Measurements from ENCODE around the gene RTN4IP1.
"Not testable (repeated sequence)": the region's sequence is repeated elsewhere in the genome, so short reads cannot be mapped to it uniquely, and the experiment has no call there.

RTN4IP1 gene

GRCh38 chr6:106614592-106615257, 14.6 kb downstream of the RTN4IP1 start:
- Mint-ChIP-seq H3K9me3 (no peaks in the 10 kb centered on the region), H3K36me3 (peaks cover 18% of the 10 kb centered on the region), H3K27me3 (no peaks in the 10 kb centered on the region), H3K27ac (no peak overlapping the region), H3K4me1 (no peaks in the 10 kb centered on the region), H3K4me3 (no peak overlapping the region)

- Mint-ChIP-seq H3K4me1 (no peaks in the 10 kb centered on the region), H3K9me3 (no peaks in the 10 kb centered on the region), H3K36me3 (peaks cover 18% of the 10 kb centered on the region), H3K4me3 (no peak overlapping the region), H3K27ac (no peak overlapping the region), H3K27me3 (no peaks in the 10 kb centered on the region)
These were observed 15.1 kb downstream of the RTN4IP1 start for GRCh38 chr6:106614166-106614565.

GRCh38 chr6:106613590-106613989, 15.7 kb downstream of the RTN4IP1 start:
- no peak overlapping the region for H3K4me3 Mint-ChIP-seq
- H3K27ac Mint-ChIP-seq = no peak overlapping the region

GRCh38 chr6:106612671-106613416, 16.5 kb downstream of the RTN4IP1 start:
- Mint-ChIP-seq H3K9me3 (no peaks in the 10 kb centered on the region), H3K4me1 (peaks cover 5% of the 10 kb centered on the region), H3K27ac (peak overlapping the region; percentile 48), H3K36me3 (peaks cover 13% of the 10 kb centered on the region), H3K4me3 (no peak overlapping the region), H3K27me3 (no peaks in the 10 kb centered on the region)

More at GRCh38 chr6:106613590-106613989, 15.7 kb downstream of the RTN4IP1 start:
- Mint-ChIP-seq H3K36me3 (peaks cover 16% of the 10 kb centered on the region), H3K4me1 (no peaks in the 10 kb centered on the region), H3K9me3 (no peaks in the 10 kb centered on the region), H3K27me3 (no peaks in the 10 kb centered on the region)

- H3K9me3 Mint-ChIP-seq = no peaks in the 10 kb centered on the region
- H3K4me3 Mint-ChIP-seq = no peak overlapping the region
- H3K27ac Mint-ChIP-seq = no peak overlapping the region
- H3K27me3 Mint-ChIP-seq = no peaks in the 10 kb centered on the region
- peaks cover 5% of the 10 kb centered on the region for H3K4me1 Mint-ChIP-seq
- peaks cover 16% of the 10 kb centered on the region for H3K36me3 Mint-ChIP-seq
These were observed 18.3 kb downstream of the RTN4IP1 start for GRCh38 chr6:106611030-106611429.

- Mint-ChIP-seq H3K9me3 (no peaks in the 10 kb centered on the region), H3K27me3 (no peaks in the 10 kb centered on the region), H3K36me3 (peaks cover 19% of the 10 kb centered on the region), H3K27ac (no peak overlapping the region), H3K4me1 (peaks cover 5% of the 10 kb centered on the region), H3K4me3 (no peak overlapping the region)
These were observed 19.6 kb downstream of the RTN4IP1 start for GRCh38 chr6:106609699-106610098.

GRCh38 chr6:106608080-106608668, 21.1 kb downstream of the RTN4IP1 start:
- no peaks in the 10 kb centered on the region for H3K9me3 Mint-ChIP-seq
- no peak overlapping the region for H3K27ac Mint-ChIP-seq
- H3K4me1 Mint-ChIP-seq = peaks cover 5% of the 10 kb centered on the region
- no peak overlapping the region for H3K4me3 Mint-ChIP-seq
- peaks cover 16% of the 10 kb centered on the region for H3K36me3 Mint-ChIP-seq
- no peaks in the 10 kb centered on the region for H3K27me3 Mint-ChIP-seq

GRCh38 chr6:106600329-106600728, 29.0 kb downstream of the RTN4IP1 start:
- Mint-ChIP-seq H3K4me3 (no peak overlapping the region), H3K27me3 (no peaks in the 10 kb centered on the region), H3K4me1 (no peaks in the 10 kb centered on the region), H3K27ac (no peak overlapping the region), H3K9me3 (no peaks in the 10 kb centered on the region), H3K36me3 (peaks cover 15% of the 10 kb centered on the region)

GRCh38 chr6:106599440-106599839, 29.9 kb downstream of the RTN4IP1 start:
- no peaks in the 10 kb centered on the region for H3K9me3 Mint-ChIP-seq
- H3K4me3 Mint-ChIP-seq = no peak overlapping the region
- H3K27ac Mint-ChIP-seq = no peak overlapping the region
- H3K36me3 Mint-ChIP-seq = peaks cover 15% of the 10 kb centered on the region
- H3K4me1 Mint-ChIP-seq = no peaks in the 10 kb centered on the region
- no peaks in the 10 kb centered on the region for H3K27me3 Mint-ChIP-seq

- Mint-ChIP-seq H3K4me3 (no peak overlapping the region), H3K9me3 (no peaks in the 10 kb centered on the region), H3K36me3 (peaks cover 7% of the 10 kb centered on the region), H3K4me1 (no peaks in the 10 kb centered on the region), H3K27me3 (no peaks in the 10 kb centered on the region), H3K27ac (no peak overlapping the region)
These were observed 38.0 kb downstream of the RTN4IP1 start for GRCh38 chr6:106591111-106591825.

- H3K36me3 Mint-ChIP-seq = not testable (repeated sequence)
These were observed 40.4 kb downstream of the RTN4IP1 start for GRCh38 chr6:106588937-106589336.

GRCh38 chr6:106586815-106587415, 42.4 kb downstream of the RTN4IP1 start:
- H3K36me3 Mint-ChIP-seq = peaks cover 3% of the 10 kb centered on the region

More at GRCh38 chr6:106588937-106589336, 40.4 kb downstream of the RTN4IP1 start:
- H3K27ac Mint-ChIP-seq, H3K4me3 Mint-ChIP-seq, H3K4me1 Mint-ChIP-seq, H3K27me3 Mint-ChIP-seq, H3K9me3 Mint-ChIP-seq: not testable (repeated sequence)

GRCh38 chr6:106581468-106581867, 47.8 kb downstream of the RTN4IP1 start:
- Mint-ChIP-seq H3K4me3 (no peak overlapping the region), H3K27ac (no peak overlapping the region), H3K27me3 (no peaks in the 10 kb centered on the region), H3K9me3 (no peaks in the 10 kb centered on the region), H3K4me1 (no peaks in the 10 kb centered on the region), H3K36me3 (no peaks in the 10 kb centered on the region)

More at GRCh38 chr6:106586815-106587415, 42.4 kb downstream of the RTN4IP1 start:
- no peaks in the 10 kb centered on the region for H3K4me1 Mint-ChIP-seq
- H3K27ac Mint-ChIP-seq = no peak overlapping the region
- no peak overlapping the region for H3K4me3 Mint-ChIP-seq
- H3K27me3 Mint-ChIP-seq = no peaks in the 10 kb centered on the region
- H3K9me3 Mint-ChIP-seq = no peaks in the 10 kb centered on the region

GRCh38 chr6:106579281-106579680, 50.0 kb downstream of the RTN4IP1 start:
- Mint-ChIP-seq H3K9me3 (no peaks in the 10 kb centered on the region), H3K4me3 (no peak overlapping the region), H3K27ac (no peak overlapping the region), H3K4me1 (no peaks in the 10 kb centered on the region), H3K27me3 (no peaks in the 10 kb centered on the region), H3K36me3 (peaks cover 2% of the 10 kb centered on the region)

GRCh38 chr6:106574741-106575458, 54.4 kb downstream of the RTN4IP1 start:
- Mint-ChIP-seq H3K9me3 (no peaks in the 10 kb centered on the region), H3K27ac (no peak overlapping the region), H3K36me3 (peaks cover 2% of the 10 kb centered on the region), H3K27me3 (no peaks in the 10 kb centered on the region), H3K4me3 (no peak overlapping the region), H3K4me1 (no peaks in the 10 kb centered on the region)
